RWPE1 (cell line): ENCODE measurements around the gene HS6ST3.

Experiments used
- CTCF ChIA-PET: fragments of 350-600 bp; sonication (Branson Sonifier 250); formaldehyde crosslinking; extraction: SDS; loops from one replicate; lab custom pipeline; 2021; lab: Yijun Ruan, JAX
- POLR2A ChIA-PET: fragments of 400-600 bp; formaldehyde crosslinking; extraction: SDS; loops from one replicate; lab custom pipeline; 2020; ENCODE audit warnings: antibody characterized with exemption; ENCODE audit not compliant: low non-redundant PET; lab: Yijun Ruan, JAX
- DNase-seq: peaks from one replicate; pipeline ENCODE4 v3.0.0; 2012; ENCODE audit warnings: low spot score
- H3K27ac ChIP-seq: fragments of 450-650 bp; 2 replicates; pipeline ENCODE4 v1.5.1; 2017
- TF ChIP-seq, protein P1 (sequence below): fragments of 450-650 bp; conservative IDR thresholded peaks from 2 replicates; pipeline ENCODE4 v1.5.1; 2017; ENCODE audit warnings: low read depth, mild to moderate bottlenecking

Gene HS6ST3

DNA sequence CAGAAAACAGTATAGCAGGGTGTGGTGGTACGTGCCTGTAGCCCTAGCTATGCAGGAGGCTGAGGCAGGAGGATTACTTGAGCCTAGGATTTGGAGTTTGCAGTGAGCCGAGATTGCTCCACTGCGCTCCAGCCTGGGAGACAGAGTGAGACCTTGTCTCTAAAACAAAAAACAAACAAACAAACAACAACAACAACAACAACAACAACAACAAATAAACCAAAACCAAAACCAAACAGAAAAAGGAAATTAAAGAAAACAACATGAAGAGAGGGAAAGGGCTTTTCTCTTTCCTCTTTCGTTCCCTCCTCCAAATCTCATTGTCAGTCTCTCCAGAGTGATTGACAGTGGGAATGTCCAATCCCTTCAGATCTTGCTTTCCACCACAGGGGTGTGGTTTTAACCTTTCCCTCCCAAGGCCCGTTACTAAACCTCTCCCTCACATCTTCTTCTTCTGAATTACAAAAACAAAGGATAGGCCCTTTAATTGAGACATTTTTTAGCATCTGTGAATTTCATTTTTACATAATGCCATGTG, 341.2 kb downstream of the HS6ST3 start:
- CTCF ChIA-PET, result no interaction called here
- no peak for DNase-seq
- POLR2A ChIA-PET, result no interaction called here
- H3K27ac ChIP-seq, result no peak overlapping the region
- TF ChIP-seq, protein P1, sequence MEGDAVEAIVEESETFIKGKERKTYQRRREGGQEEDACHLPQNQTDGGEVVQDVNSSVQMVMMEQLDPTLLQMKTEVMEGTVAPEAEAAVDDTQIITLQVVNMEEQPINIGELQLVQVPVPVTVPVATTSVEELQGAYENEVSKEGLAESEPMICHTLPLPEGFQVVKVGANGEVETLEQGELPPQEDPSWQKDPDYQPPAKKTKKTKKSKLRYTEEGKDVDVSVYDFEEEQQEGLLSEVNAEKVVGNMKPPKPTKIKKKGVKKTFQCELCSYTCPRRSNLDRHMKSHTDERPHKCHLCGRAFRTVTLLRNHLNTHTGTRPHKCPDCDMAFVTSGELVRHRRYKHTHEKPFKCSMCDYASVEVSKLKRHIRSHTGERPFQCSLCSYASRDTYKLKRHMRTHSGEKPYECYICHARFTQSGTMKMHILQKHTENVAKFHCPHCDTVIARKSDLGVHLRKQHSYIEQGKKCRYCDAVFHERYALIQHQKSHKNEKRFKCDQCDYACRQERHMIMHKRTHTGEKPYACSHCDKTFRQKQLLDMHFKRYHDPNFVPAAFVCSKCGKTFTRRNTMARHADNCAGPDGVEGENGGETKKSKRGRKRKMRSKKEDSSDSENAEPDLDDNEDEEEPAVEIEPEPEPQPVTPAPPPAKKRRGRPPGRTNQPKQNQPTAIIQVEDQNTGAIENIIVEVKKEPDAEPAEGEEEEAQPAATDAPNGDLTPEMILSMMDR, result no peak

DNA sequence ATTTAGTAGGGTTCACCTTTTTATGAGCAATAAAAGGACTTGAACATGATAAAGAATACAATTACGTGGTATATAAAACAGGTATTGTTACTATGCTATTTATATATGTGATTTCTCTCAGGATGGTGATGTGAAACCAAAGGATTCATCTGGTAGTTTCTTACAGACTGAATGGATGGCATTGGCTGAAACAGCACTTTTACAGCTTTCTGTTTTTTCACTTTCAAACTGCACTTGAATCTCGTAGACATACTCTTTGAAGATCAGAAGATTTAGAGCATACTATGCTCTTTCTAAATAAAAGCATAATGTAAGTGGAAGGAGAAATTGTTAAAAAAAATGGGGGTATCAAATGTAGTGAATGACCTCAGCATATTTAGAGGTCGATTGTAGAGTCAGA, 354.8 kb downstream of the HS6ST3 start:
- DNase-seq, result no peak
- CTCF ChIA-PET, result interaction anchor here (0.6 kb wide), 1 partner anchor 36 kb away, joined by 3 read pairs; no protein-coding TSS in a partner anchor
- TF ChIP-seq, protein P1, result no peak
- H3K27ac ChIP-seq, result no peak overlapping the region
- POLR2A ChIA-PET, result no interaction called here

DNA sequence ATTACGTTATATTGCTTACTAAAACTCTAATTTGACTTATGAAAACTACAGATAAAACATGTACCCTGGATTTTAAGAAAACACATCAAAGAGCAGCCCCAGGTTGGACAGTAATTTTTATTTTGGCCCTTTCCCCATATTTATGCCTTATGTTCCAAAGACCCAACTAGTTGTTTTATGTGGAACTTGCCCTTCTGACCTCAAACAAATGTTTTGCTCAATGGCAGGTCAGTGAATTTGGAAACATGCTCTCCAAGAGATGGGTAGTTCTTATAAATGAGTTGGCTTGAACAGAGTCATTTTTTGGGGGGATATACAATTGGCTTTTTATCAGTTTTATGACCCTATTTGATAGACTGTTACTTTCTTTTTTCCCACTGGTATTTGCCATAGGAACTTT, 360.0 kb downstream of the HS6ST3 start:
- H3K27ac ChIP-seq, result no peak overlapping the region
- TF ChIP-seq, protein P1, result no peak
- ChIA-PET POLR2A (no interaction called here), CTCF (no interaction called here)
- no peak for DNase-seq

- no peak overlapping the region for H3K27ac ChIP-seq
- ChIA-PET POLR2A (no interaction called here), CTCF (no interaction called here)
- DNase-seq, result no peak
- TF ChIP-seq, protein P1, result no peak
Measured at GRCh38 chr13:96450326-96451020, 360.6 kb downstream of the HS6ST3 start.

- ChIA-PET CTCF (no interaction called here), POLR2A (no interaction called here)
- TF ChIP-seq, protein P1, result no peak
- no peak for DNase-seq
- H3K27ac ChIP-seq, result no peak overlapping the region
Measured at GRCh38 chr13:96454466-96454865, 364.6 kb downstream of the HS6ST3 start.

DNA sequence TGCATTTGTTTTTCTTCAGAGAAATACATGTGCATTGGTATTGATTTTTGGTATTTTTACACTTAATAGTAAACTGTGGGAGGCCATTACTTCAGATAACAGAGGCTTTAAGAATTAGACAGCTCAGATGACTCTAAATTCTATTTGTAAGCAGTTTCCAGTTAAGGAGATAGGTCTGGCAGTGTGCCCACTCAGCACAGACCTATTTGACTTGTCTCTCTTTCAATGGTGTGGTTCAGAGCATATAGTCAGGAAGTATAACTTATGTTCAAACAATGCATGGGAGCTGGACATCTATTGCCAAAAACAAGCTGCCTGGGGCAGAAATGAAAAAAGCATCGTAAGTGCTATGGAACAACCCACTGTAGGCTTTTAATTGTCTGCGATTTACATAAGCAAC, 370.7 kb downstream of the HS6ST3 start:
- H3K27ac ChIP-seq, result no peak overlapping the region
- no peak for DNase-seq
- ChIA-PET POLR2A (no interaction called here), CTCF (interaction anchor here (0.9 kb wide), 1 partner anchor 15 kb away, joined by 3 read pairs; no protein-coding TSS in a partner anchor)
- TF ChIP-seq, protein P1, result no peak
